Stimulated activated CD8-positive, alpha-beta memory T cell treated with anti-CD3 and anti-CD28 coated beads, Interleukin-7, amount 100 ng/mL, for 1 hour (primary cell): ENCODE data around the gene IGF2R.
"Not testable (repeated sequence)": the region's sequence is repeated elsewhere in the genome, so short reads cannot be mapped to it uniquely, and the experiment has no call there.

Experiments
- DNase-seq, 2 donors: peaks; one replicate each; pipeline ENCODE4 v3.0.0-alpha.2; 2020; ENCODE audit warnings: low read depth in 2 of 2

IGF2R gene

GRCh38 chr6:160076009-160076408 lies 107.1 kb downstream of the IGF2R start:
- DNase-seq, result no peak

DNA sequence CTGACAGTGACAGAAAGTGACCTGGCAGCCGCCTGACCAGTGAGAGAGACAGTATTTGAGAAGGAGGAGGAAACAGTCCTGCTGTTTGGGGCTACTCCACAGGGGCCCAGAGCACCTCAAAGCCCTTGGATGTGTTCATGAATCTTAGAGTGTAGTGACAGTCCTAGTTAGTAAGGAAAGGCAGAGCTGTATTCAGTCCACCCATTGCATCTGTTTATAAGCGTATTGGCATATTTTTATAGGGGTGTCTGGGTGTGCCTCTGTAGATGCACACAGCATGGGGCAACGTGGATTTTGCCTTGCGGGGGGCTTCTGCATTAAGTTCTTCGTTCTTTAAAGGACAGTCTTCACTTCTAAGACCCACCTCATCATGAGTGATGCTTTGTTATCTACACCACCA lies 108.1 kb downstream of the IGF2R start:
- DNase-seq, result no peak

GRCh38 chr6:160077526-160077925 lies 108.6 kb downstream of the IGF2R start:
- DNase-seq, result no peak

DNA sequence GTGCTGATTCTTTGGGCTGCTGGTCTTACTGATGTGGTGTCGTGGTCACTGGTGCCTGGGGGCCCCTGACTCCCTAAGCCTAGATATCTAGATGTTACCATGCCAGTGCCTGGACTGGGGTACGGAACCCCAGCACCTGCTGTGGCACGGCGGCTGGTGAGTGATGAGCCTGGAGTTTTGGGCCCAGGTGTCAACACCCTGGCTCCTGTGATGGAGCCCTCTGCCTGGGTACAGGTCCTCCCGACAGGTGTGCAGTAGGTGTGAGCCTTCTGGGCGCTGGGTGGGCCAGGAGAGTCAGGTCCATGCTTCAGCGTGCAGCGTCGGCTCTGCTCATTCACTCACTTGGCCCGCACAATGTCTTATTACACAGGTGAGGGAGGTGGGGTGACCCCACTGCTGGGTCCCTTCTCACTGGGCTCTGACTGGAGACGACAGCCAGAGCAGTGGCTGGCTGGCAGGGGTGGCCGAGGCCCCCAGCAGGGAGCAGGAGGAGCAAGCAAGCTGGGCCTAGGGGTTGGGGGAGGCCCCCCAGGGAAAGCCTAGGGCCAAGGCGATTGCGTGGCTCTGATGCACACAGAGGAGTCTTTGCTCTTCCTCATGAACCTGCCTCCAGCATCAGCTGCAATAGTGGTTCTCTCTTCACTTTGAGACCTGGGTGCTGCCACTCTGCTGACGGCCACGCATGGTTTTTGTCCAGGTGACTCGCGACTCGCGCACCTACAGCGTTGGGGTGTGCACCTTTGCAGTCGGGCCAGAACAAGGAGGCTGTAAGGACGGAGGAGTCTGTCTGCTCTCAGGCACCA lies 110.2 kb downstream of the IGF2R start:
- DNase-seq, result no peak

DNA sequence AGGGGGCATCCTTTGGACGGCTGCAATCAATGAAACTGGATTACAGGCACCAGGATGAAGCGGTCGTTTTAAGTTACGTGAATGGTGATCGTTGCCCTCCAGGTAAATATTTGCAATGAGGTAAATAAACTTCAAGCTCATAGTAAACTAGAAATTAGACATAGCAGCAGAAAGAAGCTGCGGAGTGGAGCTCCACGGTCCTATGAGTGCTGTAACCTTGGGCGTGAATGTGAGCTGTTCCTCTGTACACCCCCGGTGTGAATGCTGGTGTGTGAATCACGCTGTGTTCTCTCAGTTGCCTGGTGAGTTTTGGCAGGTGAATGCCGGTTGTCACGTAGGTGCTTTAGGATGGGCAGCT lies 110.8 kb downstream of the IGF2R start:
- no peak for DNase-seq

DNA sequence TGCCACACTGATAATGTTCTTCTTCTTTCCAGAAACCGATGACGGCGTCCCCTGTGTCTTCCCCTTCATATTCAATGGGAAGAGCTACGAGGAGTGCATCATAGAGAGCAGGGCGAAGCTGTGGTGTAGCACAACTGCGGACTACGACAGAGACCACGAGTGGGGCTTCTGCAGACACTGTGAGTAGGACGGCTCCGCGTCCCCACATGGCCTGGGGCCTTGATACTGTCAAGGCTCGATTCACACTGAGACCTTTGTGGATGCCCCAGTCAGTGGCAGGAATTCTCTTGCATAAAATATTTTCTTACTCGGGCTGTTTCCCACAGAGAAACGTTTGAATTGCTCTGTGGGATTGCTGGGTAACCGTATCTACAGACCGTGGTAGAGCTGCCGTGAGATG lies 111.2 kb downstream of the IGF2R start:
- no peak for DNase-seq

DNA sequence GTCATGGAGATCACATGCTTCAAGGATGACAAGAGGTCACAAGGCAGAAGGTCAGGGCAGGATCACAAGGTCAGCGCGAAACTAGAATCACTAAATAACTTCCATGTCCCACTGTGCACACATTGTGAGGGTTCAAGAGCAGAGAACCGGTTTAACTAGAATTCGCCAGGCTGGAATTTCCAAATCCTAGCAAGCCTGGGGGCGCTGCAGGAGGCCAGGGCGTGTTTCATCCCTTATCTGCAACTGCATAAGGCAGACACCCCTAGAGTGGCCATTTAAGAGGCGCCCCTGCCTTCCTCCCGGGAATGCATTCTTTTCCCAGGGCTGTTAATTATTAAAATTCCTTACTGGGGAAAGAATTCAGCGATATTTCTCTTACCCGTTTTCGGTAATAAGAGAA lies 112.5 kb downstream of the IGF2R start:
- no peak for DNase-seq

- no peak for DNase-seq
Observed at GRCh38 chr6:160082627-160083026, 113.7 kb downstream of the IGF2R start.

DNA sequence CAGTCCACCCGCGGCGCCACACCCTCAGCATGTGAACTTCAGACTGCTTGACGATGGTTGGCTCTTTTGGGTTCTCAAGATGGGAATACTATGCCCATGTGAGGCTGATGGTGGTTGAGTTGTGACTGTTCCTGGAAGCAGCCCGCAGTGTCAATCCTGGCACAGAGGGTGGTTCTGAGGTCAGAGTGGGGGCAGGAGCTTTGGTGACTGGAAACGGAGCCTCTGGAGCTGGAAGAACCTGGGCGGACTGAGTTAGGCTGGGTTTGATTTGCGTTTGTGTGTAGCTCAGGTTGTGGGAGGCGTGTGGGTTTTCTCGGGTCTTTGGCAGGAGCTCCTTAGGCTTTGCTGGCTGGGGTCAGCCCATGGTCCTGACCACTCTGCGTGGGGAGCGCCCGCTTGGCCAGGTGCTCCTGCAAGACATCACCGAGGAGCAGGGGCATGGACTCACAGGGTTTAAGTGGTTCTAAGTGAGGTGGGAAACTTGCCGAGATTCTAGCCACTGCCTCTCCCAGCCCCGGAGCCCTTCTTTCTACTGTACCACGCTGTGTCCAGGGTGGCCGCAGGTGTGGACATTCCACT lies 115.4 kb downstream of the IGF2R start:
- DNase-seq, result no peak

DNA sequence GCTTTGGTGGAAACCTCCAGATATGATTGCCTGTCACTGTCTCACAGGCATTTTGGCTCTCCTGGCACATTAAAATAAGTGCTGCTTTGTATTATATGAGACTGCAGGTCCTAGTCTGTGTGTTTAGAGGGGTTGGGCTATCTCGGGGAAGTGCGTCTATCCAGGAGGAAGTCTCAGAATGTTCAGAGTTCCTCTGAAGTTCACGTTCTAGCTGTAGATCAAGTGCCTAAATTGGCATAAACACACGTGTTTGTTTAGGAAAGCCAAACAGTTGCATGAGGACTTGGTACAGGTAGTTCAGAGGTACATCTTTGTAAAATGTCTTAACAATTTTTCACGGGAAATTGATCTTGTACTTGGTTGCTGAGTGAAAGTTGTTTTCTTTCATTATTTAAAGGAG lies 116.3 kb downstream of the IGF2R start:
- DNase-seq, result no peak

- no peak for DNase-seq
Observed at GRCh38 chr6:160085713-160086505, 117.0 kb downstream of the IGF2R start.

GRCh38 chr6:160086754-160087153 lies 117.9 kb downstream of the IGF2R start:
- no peak for DNase-seq

- DNase-seq, result no peak
Observed at GRCh38 chr6:160088069-160088783, 119.3 kb downstream of the IGF2R start.

- DNase-seq, result no peak
Observed at GRCh38 chr6:160088784-160089533, 120.1 kb downstream of the IGF2R start.

- no peak for DNase-seq
Observed at GRCh38 chr6:160089534-160089897, 120.6 kb downstream of the IGF2R start.

DNA sequence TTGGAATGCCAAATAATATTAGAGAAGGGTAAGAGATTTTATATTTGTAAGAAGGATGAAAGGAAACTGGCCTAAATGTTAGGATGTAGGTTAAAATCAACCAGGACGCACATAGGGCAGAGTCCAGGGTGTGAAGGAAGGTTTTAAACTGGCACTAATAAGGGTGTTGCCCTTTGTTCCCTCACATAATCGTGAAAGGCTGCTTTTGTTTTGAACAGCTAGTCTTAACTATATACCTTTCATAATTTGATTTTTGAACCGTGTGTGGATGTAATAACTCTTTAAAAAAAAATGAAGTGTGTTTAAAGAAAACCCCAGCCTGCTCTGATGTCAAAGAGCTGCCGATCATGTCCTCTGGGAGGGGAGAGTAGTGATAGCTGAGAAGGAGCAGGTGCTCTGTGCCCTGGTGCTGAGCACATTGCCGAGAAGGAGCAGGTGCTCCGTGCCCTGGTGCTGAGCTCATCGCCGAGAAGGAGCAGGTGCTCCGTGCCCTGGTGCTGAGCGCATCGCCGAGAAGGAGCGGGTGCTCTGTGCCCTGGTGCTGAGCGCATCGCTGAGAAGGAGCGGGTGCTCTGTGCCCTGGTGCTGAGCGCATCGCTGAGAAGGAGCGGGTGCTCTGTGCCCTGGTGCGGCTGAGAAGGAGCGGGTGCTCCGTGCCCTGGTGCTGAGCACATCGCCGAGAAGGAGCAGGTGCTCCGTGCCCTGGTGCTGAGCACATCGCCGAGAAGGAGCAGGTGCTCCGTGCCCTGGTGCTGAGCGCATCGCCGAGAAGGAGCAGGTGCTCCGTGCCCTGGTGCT lies 121.8 kb downstream of the IGF2R start:
- not testable (repeated sequence) for DNase-seq

DNA sequence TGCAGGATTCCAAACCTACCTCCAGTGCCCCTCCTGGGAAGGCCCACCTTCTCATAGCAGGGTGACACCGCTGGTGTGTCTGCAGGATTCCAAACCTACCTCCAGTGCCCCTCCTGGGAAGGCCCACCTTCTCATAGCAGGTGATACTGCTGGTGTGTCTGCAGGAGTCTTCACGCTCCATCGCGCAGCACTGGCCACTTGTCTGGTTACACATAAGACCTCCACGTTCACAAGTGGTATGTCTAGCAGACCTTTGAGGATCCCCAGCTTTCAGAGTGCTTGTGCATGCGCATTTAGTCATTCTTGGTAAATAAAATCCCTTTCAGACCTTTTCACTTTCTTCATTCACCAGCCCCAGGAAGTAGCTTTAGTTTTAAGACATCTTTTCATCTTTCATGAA lies 123.3 kb downstream of the IGF2R start:
- not testable (repeated sequence) for DNase-seq

- no peak for DNase-seq
Observed at GRCh38 chr6:160092602-160093001, 123.7 kb downstream of the IGF2R start.

DNA sequence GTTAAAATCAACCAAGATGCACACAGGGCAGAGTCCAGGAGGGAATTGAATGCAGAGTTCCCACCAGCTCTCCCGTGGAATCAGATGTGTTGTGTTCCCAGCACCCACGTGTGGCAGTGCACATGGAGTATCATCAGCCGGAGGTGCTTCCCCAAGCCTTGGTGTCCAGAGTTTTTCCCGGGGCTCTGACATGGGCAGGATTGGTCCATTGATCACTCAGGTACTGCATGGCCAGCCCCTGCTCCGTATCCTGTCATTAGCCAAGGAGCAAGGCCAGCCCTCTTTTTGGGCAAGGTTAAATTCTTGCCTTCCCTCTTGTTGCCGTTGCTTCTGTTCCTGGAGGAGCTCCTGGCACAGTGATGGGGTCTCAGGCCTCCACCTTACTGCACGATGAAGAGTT lies 124.2 kb downstream of the IGF2R start:
- DNase-seq, result no peak

GRCh38 chr6:160093946-160094345 lies 125.1 kb downstream of the IGF2R start:
- DNase-seq, result no peak
